Activated CD4-positive, alpha-beta T cell treated with anti-CD3 and anti-CD28 coated beads, Interleukin-10, Interleukin-2, amounts not matched to agents 100 ng/mL and 50 ng/mL, durations not matched to agents 16 hours and 8 hours (primary cell): ENCODE data around the gene UCHL5.
"Not testable (repeated sequence)": the region's sequence is repeated elsewhere in the genome, so short reads cannot be mapped to it uniquely, and the experiment has no call there.

Source experiments
- DNase-seq: peaks from one replicate; pipeline ENCODE4 v3.0.0-alpha.2; 2020

The UCHL5 gene

GRCh38 chr1:193062698-193063463 is 3.7 kb upstream of the UCHL5 start:
- peak; percentile 25 for DNase-seq

DNA sequence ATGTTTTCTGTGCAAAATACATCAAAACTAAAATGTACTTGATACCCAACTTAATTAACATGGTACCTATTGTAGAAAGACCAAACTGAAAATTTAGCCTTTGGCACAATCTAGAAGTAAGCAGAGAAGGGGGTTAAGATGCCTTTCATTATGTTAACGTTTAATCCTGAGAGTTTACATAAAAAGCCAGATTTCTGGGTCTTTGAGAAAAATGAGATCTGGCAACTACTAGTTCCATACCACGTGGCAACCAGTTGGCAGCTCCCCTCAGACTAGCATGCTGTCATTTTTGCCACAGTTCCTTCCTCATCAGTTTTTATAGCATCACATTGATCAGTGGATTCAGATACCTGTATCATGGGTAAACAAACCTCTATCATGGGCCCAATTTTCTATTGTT is 1.8 kb upstream of the UCHL5 start:
- peak; percentile 43 for DNase-seq

GRCh38 chr1:193060406-193060805 is 1.2 kb upstream of the UCHL5 start:
- DNase-seq: no peak

DNA sequence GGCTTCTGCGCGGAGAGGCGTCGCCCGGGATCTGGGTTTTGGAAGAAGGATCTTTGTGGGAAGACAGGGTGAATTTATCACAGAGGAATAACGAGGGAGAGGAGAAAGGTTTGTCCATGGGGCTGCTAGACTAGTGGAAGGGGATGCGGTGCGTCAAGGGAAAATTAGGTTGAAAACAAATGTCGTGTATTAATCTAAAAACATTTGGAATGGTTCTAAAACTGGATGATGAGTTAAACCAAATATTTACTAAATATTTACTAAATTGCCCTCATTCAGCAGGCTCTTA is 899 bp upstream of the UCHL5 start:
- no peak for DNase-seq

GRCh38 chr1:193058529-193059281 is 455 bp downstream of the UCHL5 start:
- peak; percentile 86 for DNase-seq

DNA sequence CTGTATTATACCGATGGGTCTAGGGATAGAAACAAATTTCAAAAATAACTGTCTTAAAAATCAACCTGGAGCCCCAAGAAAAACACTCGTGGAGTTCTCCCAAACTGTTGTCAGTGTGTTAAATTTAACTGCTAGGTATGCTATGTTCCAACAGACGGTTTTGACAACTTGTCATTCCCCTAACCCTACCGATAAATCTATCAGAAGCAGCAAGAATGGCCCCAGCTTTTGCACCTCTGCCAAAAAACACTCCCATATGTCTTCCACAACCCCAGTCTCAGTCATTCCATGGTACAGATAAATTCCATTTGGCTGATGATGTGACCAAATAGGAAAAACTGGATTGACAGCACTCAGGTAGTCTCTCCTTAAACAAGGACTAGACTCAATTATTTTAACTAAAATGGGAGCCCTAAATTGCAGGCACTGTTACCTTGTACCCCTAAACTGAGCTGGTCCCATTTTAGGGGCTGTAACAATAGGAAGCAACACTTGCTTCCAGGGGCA is 4.9 kb downstream of the UCHL5 start:
- DNase-seq: no peak

- DNase-seq: not testable (repeated sequence)
Observed at GRCh38 chr1:193048913-193049312, 10.2 kb downstream of the UCHL5 start.

DNA sequence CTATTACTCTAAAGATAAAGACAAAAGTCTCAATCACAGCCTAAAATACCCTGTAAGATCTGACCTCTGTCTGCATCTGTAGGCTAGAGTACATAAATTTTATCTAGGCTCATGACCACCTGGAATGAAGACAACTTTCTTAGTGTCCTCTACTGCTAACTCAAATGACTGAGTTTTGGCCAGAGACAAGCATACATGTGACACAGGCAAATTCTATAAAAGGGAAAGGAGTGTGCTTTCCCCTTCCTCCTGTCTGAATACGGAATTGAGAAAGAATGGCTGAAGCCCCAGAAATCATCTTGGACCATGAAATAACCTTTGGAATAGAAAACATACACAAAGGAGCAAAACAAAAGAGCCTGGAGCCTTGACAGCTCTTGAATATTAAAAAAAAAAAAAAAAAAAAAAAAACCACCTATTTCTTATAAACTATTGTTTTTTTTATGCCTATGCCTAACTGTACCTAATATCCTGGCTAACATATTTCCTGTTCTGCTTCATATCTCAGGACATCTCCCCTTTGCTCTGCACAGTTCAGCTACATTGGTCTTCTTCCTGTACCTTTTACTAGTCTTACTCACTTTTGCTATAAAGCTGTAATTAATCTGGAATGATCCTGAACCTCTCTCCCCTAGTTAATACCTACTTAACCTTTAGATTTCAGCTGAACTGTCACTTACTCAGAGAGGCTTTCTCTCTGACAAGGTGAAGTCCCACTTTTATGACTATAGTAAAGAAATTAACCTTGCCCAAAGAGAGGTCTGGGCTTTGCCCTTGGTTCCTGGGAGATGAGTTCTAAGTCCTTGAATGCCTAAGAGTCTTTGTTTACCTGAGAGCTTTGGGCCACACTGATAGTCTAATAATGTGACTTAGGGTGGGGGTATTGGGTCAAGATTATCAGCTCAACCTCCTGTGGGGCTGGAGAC is 16.1 kb downstream of the UCHL5 start:
- DNase-seq: no peak

- no peak for DNase-seq
Observed at GRCh38 chr1:193040011-193040410, 19.1 kb downstream of the UCHL5 start.

DNA sequence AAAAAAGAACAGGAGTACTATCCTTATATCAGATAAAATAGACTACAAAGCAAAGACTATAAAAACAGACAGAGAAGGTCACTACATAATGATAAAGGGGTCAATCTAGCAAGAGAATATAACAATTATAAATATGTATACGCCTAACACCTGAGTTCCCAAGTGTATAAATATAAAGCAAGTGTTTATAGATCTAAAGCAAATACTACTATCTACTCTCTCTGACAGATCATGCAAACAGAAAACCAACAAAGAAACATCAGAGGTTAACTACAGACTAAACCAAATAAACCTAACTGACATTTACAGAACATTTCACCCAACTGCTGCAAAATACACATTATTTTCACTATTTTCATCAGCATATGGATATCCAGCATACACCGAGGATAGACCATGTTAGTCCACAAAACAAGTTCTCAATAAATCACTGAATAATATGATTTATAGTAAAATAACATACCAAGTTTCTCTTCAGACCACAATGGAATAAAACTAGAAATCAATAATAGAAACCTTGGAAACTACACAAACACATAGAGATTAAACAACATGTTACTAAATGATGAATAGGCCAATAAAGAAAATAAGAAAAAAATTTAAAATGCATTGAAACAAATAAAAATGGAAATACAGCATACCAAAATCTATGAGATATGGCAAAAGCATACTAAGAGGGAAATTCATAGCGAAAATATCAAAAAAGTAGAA is 22.7 kb downstream of the UCHL5 start:
- no peak for DNase-seq

GRCh38 chr1:193033610-193034009 is 25.6 kb downstream of the UCHL5 start:
- DNase-seq: no peak

- not testable (repeated sequence) for DNase-seq
Observed at GRCh38 chr1:193032643-193033427, 26.3 kb downstream of the UCHL5 start.

GRCh38 chr1:193031431-193031830 is 27.7 kb downstream of the UCHL5 start:
- DNase-seq: peak; percentile 10

DNA sequence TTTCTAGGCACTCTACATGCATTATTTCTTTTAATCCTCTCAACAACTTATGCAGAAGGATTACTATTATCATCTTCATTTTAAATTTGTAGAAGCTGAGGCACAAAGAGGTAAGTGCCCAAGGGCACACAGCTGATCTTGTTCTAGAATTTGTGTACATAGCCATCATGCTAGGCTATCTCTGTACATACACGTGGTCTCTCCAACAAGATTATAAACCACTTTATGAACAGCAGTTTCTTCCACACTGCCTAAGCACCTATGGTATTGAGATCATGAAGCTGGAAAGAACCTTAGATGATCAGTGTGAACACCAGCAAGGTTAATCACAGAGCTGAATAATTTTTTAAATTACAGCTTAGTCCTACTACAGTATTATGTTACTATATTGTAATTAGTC is 28.9 kb downstream of the UCHL5 start:
- DNase-seq: no peak

DNA sequence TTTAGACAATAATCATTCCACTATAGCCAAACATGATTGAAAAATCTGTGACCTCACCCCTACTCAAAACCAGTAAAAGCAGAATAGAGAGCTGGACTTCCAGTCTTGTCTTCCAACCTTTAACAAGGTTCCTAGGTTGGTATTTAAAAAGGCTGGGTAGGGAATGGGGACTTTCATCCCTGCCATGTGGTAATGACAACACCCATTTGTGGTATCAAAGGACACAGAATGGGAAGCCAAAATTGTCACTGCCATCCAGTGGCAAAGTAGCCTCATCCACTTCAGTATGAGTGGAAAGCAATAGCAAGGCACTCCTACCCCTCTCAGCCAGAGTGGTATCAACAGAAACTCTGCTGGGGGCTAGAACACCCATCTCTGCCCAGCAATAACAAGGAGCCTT is 33.9 kb downstream of the UCHL5 start:
- no peak for DNase-seq

DNA sequence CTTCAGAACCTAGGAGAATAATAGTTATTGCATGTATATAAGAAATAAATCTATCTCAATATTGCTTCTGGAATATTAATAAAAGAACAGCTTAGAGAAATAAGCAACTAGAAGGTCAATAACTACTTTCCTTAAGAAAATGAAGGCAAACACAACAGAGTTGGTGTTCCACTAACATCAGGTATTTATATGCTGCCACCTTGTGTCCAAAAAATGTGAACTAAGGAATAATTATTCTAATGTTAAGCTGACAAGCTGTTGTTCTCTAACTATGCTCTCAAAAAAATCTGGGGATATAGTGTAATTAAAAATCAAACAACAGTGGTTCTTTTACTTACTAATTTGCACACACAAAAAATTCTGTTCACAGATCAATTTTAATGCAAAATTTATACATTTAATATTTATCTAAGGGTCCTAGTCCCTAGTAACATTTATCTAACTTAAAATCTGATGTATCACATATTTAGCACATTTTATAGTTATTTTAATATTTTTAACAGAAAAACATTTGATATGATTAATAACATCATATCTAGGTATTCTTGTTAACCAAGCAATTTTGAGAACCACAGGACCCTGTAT is 39.6 kb downstream of the UCHL5 start:
- DNase-seq: peak; percentile 50

GRCh38 chr1:193016788-193017187 is 42.4 kb downstream of the UCHL5 start:
- no peak for DNase-seq

DNA sequence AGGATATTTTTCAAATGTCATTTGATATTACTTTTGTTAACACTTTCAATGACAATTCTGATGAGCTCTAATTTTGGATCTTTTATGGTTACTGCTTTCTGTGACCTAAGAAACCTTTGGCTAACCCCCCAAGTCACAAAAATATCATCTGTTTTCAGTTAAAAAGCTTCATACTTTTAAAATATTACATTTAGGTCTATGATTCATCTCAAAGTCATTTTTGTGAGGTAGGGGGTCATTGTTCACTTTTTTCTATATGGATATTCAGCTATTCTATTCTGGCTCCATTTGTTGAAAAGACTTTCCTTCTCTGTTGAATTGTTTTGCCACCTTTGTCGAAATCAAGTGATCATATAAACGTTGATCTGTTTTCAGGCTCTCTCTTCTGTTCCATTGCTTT is 44.8 kb downstream of the UCHL5 start:
- DNase-seq: no peak

GRCh38 chr1:193013707-193014106 is 45.5 kb downstream of the UCHL5 start:
- no peak for DNase-seq

DNA sequence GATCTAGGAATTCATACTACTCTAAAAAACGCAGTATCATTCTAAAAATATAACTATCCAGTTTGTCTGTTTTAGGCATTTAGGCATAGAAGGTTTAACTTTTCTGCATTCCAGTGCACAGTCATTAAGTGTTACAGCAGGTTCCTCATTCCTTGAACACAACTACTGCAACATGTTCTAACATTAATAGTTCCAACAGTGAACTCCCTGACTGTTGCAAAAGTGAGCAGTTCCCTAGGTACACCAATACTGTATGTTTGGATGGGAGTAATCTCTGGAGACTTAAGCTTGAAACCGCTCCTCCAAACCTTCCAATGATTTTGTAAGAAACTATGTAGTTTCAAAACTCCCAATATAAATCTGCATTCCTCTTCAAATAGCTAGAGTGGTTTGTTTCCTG is 46.2 kb downstream of the UCHL5 start:
- no peak for DNase-seq

GRCh38 chr1:193011406-193011805 is 47.8 kb downstream of the UCHL5 start:
- no peak for DNase-seq
